ENCODE measurements around the gene ADTRP.

DNA sequence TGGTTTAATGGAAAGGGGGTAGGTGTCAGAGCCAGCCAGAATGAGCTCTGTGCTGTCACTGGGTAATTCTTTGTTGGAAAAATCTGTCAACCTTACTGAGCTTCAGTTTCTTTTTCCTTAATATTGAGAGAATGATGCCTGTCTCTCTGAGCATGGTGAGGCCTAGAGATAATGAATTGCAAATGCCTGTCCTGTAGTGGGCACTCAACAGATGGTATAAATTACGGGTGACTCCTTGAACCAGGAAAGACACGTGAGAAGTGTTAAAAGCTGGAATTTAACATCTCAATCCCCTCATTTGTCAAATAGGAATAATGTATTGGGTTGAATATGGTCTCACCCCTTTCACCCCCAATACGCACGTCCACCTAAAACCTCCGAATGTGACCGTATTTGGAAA lies 74.9 kb downstream of the ADTRP start:
- TF ChIP-seq, protein P1, sequence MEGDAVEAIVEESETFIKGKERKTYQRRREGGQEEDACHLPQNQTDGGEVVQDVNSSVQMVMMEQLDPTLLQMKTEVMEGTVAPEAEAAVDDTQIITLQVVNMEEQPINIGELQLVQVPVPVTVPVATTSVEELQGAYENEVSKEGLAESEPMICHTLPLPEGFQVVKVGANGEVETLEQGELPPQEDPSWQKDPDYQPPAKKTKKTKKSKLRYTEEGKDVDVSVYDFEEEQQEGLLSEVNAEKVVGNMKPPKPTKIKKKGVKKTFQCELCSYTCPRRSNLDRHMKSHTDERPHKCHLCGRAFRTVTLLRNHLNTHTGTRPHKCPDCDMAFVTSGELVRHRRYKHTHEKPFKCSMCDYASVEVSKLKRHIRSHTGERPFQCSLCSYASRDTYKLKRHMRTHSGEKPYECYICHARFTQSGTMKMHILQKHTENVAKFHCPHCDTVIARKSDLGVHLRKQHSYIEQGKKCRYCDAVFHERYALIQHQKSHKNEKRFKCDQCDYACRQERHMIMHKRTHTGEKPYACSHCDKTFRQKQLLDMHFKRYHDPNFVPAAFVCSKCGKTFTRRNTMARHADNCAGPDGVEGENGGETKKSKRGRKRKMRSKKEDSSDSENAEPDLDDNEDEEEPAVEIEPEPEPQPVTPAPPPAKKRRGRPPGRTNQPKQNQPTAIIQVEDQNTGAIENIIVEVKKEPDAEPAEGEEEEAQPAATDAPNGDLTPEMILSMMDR (IDR thresholded peaks at IDR 0.05) = no peak
- TF ChIP-seq EP300 (IDR thresholded peaks at IDR 0.05; ENCODE audit: low read depth) = no peak
